ENCODE results near the gene NAXE. TPM values are rescaled to one million over a fixed set of nuclear protein-coding genes. Genes with fewer than 3 reads are reported as not detected.
"Not testable (repeated sequence)": the region's sequence is repeated elsewhere in the genome, so short reads cannot be mapped to it uniquely, and the experiment has no call there.

NAXE gene
- total RNA-seq, 1 experiment from 2014 or later = 96.6 TPM

- not testable (repeated sequence) for H3T11ph ChIP-seq (ENCODE audit: low read length); H3K36me3 Mint-ChIP-seq (ENCODE audit: insufficient read depth in 1 of 3, low read depth in 3 of 3); H3K14ac ChIP-seq (ENCODE audit: insufficient read depth, low read length); H2BK20ac ChIP-seq (ENCODE audit: low read depth, low read length, poor library complexity, severe bottlenecking); H3K18ac ChIP-seq (ENCODE audit: insufficient read length, low read depth, low read length); H3K4me1 Mint-ChIP-seq; H3K4ac ChIP-seq (ENCODE audit: low read depth, low read length); H2BK15ac ChIP-seq (ENCODE audit: low read depth, low read length); H3K9me3 ChIP-seq (ENCODE audit: control insufficient read depth, low read depth, low read length); H3K27me3 ChIP-seq (ENCODE audit: insufficient read depth, low read length); H3K23me2 ChIP-seq (ENCODE audit: insufficient read length, low read depth, low read length, poor library complexity, severe bottlenecking); H3K56ac ChIP-seq (ENCODE audit: insufficient read length, low read depth, low read length); H4K20me1 ChIP-seq (ENCODE audit: control insufficient read depth, insufficient read depth, insufficient read length); H3K4me2 ChIP-seq (ENCODE audit: insufficient read depth, insufficient read length, low read length); H3K27ac Mint-ChIP-seq; H2BK12ac ChIP-seq (ENCODE audit: insufficient read length, low read depth, low read length); H4K8ac ChIP-seq (replicated peaks; ENCODE audit: insufficient read length, low read depth, low read length); H3K79me1 ChIP-seq (ENCODE audit: insufficient read depth, low read depth, low read length, poor library complexity, severe bottlenecking); H2AK5ac ChIP-seq (ENCODE audit: insufficient read length, low read length); H3K4me1 ChIP-seq (ENCODE audit: insufficient read depth, low read length); H3K9ac ChIP-seq (ENCODE audit: extremely low read depth, insufficient read length, low read length); H2BK5ac ChIP-seq (ENCODE audit: insufficient read length, low read length); H4K91ac ChIP-seq (ENCODE audit: insufficient read length, low read depth, low read length); H4K5ac ChIP-seq (ENCODE audit: insufficient read length, low read depth, low read length); H2AFZ ChIP-seq (ENCODE audit: low read length); H3K4me3 Mint-ChIP-seq; DNase-seq; H2BK120ac ChIP-seq (ENCODE audit: low read depth, low read length, poor library complexity, severe bottlenecking); H3K79me2 ChIP-seq (ENCODE audit: insufficient read depth, low read length); H3K9me3 Mint-ChIP-seq; H3K27ac ChIP-seq (ENCODE audit: insufficient read length, low read depth, low read length); H3K23ac ChIP-seq (ENCODE audit: insufficient read length, low read depth, low read length)
- WGBS (ENCODE audit: extremely low coverage, insufficient read length, low lambda C conversion rate) = no CpG with 5 or more reads among the region's 9 CpGs
- peaks cover 90% of the 10 kb centered on the region for H3K27me3 Mint-ChIP-seq (ENCODE audit: low read depth)
- TF ChIP-seq CTCF (conservative IDR thresholded peaks at IDR 0.05) = peak; percentile 54
These were observed 39.6 kb downstream of the NAXE start for GRCh38 chr1:156631152-156631551.

All from H9 (cell line).